BJ (cell line): Measurements from ENCODE around the gene NRG3. TPM values are rescaled to one million over a fixed set of nuclear protein-coding genes. Genes with fewer than 3 reads are reported as not detected.

ENCODE experiments used
- CTCF ChIA-PET: fragments of 350-600 bp; formaldehyde crosslinking; extraction: SDS; loops from one replicate; lab custom pipeline; 2021; ENCODE audit warnings: antibody characterized with exemption, inconsistent platforms; lab: Yijun Ruan, JAX
- POLR2A ChIA-PET: fragments of 300-600 bp; sonication (Branson Sonifier 250); formaldehyde crosslinking; extraction: SDS; loops from one replicate; lab custom pipeline; 2021; ENCODE audit warnings: antibody characterized with exemption; lab: Charles Lee
- DNase-seq: peaks from one replicate; pipeline ENCODE4 v3.0.0-alpha.2; 2011; ENCODE audit warnings: low read depth
- H3K27me3 ChIP-seq: 2 replicates; pipeline ENCODE4 v1.6.0; 2011; ENCODE audit warnings: low read length; ENCODE audit not compliant: control insufficient read depth, insufficient read depth
- H3K36me3 ChIP-seq: 2 replicates; pipeline ENCODE4 v1.5.1; 2011; ENCODE audit warnings: low read length; ENCODE audit not compliant: control insufficient read depth, insufficient read depth
- H3K4me3 ChIP-seq: 2 replicates; pipeline ENCODE4 v1.5.1; 2011; ENCODE audit warnings: low read depth, mild to moderate bottlenecking, control low read depth, low read length
- CTCF ChIP-seq: IDR thresholded peaks from 2 replicates; pipeline ENCODE4 v1.5.1; 2011; ENCODE audit warnings: low read depth, mild to moderate bottlenecking, control low read depth, inconsistent platforms, low read length, moderate library complexity; ENCODE audit not compliant: insufficient read depth
- polyA plus RNA-seq: library from polyadenylated mRNA; depleted of rRNA; stranded (reverse); fragments of >200 nt; gene quantifications from 2 replicates; pipeline ENCODE4 v1.2.3, GENCODE V29; 2011

Gene NRG3
- polyA plus RNA-seq, 1 experiment, result not detected

- H3K36me3 ChIP-seq, result no peaks in the 10 kb centered on the region
- no peak overlapping the region for H3K4me3 ChIP-seq
- no peaks in the 10 kb centered on the region for H3K27me3 ChIP-seq
- DNase-seq, result no peak
- CTCF ChIA-PET, result no interaction called here
- POLR2A ChIA-PET, result no interaction called here
- TF ChIP-seq CTCF, result no peak
Measured at GRCh38 chr10:82252081-82252480, 377.1 kb downstream of the NRG3 start.

- no peak for DNase-seq
- Histone ChIP-seq H3K27me3 (no peaks in the 10 kb centered on the region), H3K4me3 (no peak overlapping the region), H3K36me3 (no peaks in the 10 kb centered on the region)
- no peak for TF ChIP-seq CTCF
- CTCF ChIA-PET, result no interaction called here
- POLR2A ChIA-PET, result no interaction called here
Measured at GRCh38 chr10:82254237-82254636, 379.2 kb downstream of the NRG3 start.

GRCh38 chr10:82256275-82256674, 381.3 kb downstream of the NRG3 start:
- CTCF ChIA-PET, result no interaction called here

GRCh38 chr10:82266438-82266837, 391.4 kb downstream of the NRG3 start:
- ChIA-PET POLR2A (no interaction called here), CTCF (no interaction called here)
- no peak for DNase-seq

More at GRCh38 chr10:82256275-82256674, 381.3 kb downstream of the NRG3 start:
- DNase-seq, result no peak
- no peak for TF ChIP-seq CTCF
- Histone ChIP-seq H3K4me3 (no peak overlapping the region), H3K36me3 (no peaks in the 10 kb centered on the region), H3K27me3 (no peaks in the 10 kb centered on the region)
- POLR2A ChIA-PET, result no interaction called here

GRCh38 chr10:82267014-82267413, 392.0 kb downstream of the NRG3 start:
- ChIA-PET CTCF (interaction anchor here (1.3 kb wide), 1 partner anchor 11 kb away, joined by 3 read pairs; no protein-coding TSS in a partner anchor), POLR2A (no interaction called here)
- Histone ChIP-seq H3K27me3 (no peaks in the 10 kb centered on the region), H3K36me3 (no peaks in the 10 kb centered on the region), H3K4me3 (no peak overlapping the region)
- TF ChIP-seq CTCF, result no peak
- DNase-seq, result no peak

More at GRCh38 chr10:82266438-82266837, 391.4 kb downstream of the NRG3 start:
- Histone ChIP-seq H3K36me3 (no peaks in the 10 kb centered on the region), H3K27me3 (no peaks in the 10 kb centered on the region), H3K4me3 (no peak overlapping the region)
- TF ChIP-seq CTCF, result no peak
